Islet of Langerhans (tissue), 1 donor: ENCODE measurements around the gene CORO2A.
"Not testable (repeated sequence)": the region's sequence is repeated elsewhere in the genome, so short reads cannot be mapped to it uniquely, and the experiment has no call there.

Experiments
- FAIRE-seq: peaks from one replicate; lab custom pipeline; 2011; peaks lifted over from hg19 to GRCh38; lab: Jason Lieb, UNC

The CORO2A gene

DNA sequence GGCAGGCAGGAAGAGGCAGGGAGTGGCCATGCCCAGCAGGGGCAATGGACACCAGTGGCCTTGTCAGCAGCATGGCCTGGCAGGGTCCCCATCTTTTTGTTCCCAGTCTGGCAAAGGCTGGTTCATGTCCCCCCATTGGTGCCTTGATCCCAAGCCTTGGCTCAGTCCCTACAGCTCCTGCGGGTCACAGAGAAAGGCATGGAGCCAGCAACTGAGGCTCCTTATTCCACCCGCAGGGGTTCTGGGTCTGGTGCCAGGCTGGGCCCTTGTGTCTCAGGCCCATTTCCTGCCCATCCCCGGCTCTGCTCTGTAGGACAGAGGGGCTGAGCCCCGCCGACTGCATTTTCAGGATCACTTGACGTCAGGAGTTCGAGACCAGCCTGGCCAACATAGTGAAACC is 87.4 kb downstream of the CORO2A start:
- no peak for FAIRE-seq

- FAIRE-seq: no peak
Measured at GRCh38 chr9:98104445-98104881, 88.0 kb downstream of the CORO2A start.

DNA sequence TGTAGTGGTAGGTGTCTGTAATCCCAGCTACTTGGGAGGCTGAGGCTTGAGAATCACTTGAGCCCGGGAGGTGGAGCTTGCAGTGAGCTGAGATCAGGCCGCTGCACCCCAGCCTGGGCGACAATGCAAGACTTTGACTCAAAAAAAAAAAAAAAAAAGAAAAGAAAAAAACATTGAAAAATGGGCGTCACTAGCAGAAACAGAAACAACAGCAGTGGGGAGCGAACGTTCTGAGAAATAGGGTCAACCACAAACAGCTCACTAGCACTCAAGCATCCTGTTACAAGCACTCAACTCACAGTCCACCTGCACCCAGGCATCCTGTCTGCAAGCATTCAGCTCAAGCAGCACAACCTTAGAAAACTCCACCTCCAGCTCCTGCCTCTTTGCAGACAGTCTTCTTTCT is 90.6 kb downstream of the CORO2A start:
- FAIRE-seq: no peak

GRCh38 chr9:98101416-98101815 is 91.0 kb downstream of the CORO2A start:
- FAIRE-seq: no peak

GRCh38 chr9:98100456-98100855 is 92.0 kb downstream of the CORO2A start:
- no peak for FAIRE-seq

GRCh38 chr9:98099898-98100297 is 92.5 kb downstream of the CORO2A start:
- FAIRE-seq: no peak

- no peak for FAIRE-seq
Measured at GRCh38 chr9:98099346-98099745, 93.1 kb downstream of the CORO2A start.

DNA sequence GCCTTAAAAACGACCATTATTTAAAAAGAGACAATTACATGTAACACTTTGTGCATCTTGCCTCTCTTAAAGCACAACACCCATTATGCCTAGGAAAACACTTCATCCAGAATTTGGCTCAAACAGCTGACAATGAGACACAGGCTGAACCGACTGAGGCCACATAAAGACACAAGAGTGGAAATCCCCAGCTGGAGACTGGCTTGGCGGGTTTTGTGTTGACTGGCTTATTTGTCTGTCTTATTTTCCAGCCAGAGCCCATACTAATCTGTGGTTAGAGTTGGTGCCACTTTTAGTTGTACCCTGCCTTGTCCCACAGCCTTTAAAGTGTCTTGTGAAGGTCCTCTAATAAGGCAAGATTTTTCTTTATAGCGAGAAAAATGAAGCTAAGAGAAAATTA is 94.6 kb downstream of the CORO2A start:
- FAIRE-seq: no peak

DNA sequence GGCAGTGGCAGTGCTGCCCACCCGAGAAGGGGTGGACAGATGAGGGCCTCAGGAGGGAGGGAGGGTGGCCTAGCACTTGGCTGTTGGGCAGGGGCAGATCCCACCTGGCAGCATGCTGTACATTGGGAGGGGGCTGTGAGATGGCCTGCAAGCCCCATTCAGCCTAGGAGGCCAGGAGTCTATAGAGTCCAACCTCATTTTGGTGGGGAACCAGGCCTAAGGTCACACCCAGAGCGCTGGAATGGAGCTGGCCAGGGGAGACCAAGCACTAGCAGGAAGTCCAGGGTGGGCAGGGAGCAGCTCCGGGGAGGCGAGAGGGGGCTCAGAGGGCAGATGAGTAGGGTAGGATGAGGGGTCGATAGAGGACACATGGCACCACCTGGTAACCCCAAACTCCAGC is 96.3 kb downstream of the CORO2A start:
- no peak for FAIRE-seq

DNA sequence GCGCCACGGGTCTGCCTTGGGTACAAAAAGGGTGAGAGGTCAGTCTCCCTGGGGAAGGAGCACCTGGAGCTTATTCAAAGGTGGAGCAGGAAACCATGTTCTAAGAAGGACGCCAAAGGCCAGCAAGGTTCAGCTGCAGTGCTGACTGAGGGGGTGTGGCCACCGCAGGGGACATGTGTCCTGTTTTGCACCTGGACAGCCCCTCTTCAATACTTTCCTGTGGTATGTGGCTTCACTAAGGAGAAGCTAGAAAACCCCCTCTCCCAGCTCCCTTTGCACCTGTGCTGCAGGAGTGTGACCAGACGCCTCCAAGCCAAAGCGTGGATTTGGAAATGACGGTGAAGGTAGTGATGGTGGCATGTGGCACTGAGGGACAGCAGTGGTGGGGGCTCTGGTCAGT is 97.0 kb downstream of the CORO2A start:
- no peak for FAIRE-seq

GRCh38 chr9:98094851-98095250 is 97.6 kb downstream of the CORO2A start:
- FAIRE-seq: no peak

GRCh38 chr9:98094316-98094715 is 98.1 kb downstream of the CORO2A start:
- FAIRE-seq: no peak

DNA sequence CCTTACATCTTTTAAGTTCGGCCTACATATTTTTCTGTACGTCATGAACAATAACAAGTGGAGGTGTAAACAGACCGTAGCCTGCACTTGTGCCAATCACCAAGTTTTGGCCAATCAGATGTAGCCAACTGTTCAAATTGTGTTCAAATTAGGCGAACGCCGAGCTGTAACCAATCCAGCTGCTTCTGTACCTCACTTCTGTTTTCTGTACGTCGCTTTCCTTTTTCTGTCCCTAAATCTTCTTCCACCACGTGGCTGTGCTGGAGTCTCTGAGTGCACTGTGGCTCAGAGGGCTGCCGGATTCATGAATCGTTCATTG is 99.9 kb downstream of the CORO2A start:
- no peak for FAIRE-seq

GRCh38 chr9:98091735-98092612 is 100.5 kb downstream of the CORO2A start:
- no peak for FAIRE-seq

GRCh38 chr9:98090674-98091073 is 101.8 kb downstream of the CORO2A start:
- FAIRE-seq: not testable (repeated sequence)

DNA sequence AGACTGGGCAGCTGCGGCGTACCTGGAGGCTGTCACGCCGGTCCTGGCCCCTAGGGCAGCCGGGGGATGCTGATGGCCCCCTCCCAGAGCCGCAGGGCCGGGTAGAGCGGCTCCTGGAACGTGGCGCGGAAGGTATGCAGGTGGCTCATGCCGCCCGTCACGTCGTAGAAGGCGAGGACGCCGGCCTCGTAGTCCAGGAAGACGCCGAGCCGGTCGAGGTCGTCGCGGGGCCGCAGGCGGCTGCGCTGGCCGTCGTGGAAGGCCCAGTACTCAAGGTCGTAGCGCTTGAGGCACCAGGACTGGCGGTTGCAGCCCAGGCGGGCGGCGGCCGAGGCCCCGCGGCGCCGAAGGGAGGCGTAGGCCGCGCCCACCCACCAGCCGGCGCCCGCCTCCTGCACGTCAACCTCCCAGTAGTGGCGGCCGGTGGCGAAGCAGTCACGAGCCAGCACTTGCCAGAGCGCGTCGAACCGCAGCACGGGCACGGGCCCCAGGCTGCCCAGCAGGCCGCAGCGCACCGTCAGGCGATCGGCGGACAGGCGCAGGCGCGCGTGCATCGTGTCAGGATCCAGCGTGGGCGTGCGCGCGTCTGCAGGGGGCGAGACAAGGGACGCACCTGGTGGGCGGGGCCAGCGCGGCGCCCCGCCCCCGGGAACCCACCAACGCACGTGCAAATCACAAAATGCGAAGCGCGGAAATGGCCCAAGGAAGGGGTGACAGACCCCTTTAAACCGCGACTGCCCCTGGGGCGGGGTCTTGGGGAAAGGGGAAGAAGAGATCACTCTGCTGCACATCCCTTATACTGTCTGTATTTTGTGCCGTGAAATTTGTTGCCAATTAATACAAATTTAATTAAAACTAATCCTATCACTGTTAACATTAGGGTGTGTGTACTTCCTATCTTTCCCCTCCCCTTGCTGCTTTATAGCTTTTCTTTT is 104.8 kb downstream of the CORO2A start:
- FAIRE-seq: no peak

- FAIRE-seq: no peak
Measured at GRCh38 chr9:98086461-98086860, 106.0 kb downstream of the CORO2A start.

GRCh38 chr9:98085944-98086343 is 106.5 kb downstream of the CORO2A start:
- FAIRE-seq: no peak

- FAIRE-seq: no peak
Measured at GRCh38 chr9:98085058-98085457, 107.4 kb downstream of the CORO2A start.

- FAIRE-seq: no peak
Measured at GRCh38 chr9:98084396-98084795, 108.0 kb downstream of the CORO2A start.

- FAIRE-seq: no peak
Measured at GRCh38 chr9:98083566-98084183, 108.8 kb downstream of the CORO2A start.

DNA sequence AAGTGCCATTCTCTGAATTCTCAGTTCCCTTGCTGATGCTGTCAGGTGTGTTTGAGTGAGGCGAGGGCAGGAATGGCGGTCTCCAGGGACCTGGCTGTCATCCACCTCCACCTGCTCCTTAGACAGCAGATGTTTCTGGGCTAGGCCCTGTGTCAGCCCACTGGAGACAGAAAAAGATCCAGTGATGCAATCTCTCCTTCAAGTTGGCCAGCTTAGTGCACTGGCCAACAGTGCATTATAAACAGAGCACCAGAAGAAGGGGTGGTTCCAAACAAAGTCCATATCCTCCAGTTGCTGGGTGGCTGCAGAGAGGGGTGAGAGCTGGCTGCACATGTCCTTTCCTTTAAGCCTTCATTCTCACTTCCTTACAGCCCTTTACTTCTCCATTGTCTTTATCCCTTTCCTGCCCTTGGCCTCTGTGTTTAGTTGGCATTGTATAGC is 109.4 kb downstream of the CORO2A start:
- no peak for FAIRE-seq
